Upper lobe of left lung (tissue), 6 donors: ENCODE measurements around the gene YWHAQ. TPM values are rescaled to one million over a fixed set of nuclear protein-coding genes. Genes with fewer than 3 reads are reported as not detected.

Experiments used
- ATAC-seq, 2 donors: fragments of 200-7000 bp; cut with Tn5 transposase; one replicate each; pipeline ENCODE4 v1.9.1; 2022; ENCODE audit warnings: mild to moderate bottlenecking in 2 of 2, moderate library complexity in 2 of 2; ENCODE audit not compliant: low FRiP score in 2 of 2
- DNase-seq, 2 donors: peaks; one replicate each; pipeline ENCODE4 v3.0.0-alpha.2; 2019 to 2020
- H3K27ac ChIP-seq, 4 donors: fragments of 200-600 bp; sonication (generic); one replicate each; pipeline ENCODE4 v1.5.1; 2016 to 2019
- H3K27me3 ChIP-seq, 4 donors: fragments of 200-600 bp; sonication (generic); one replicate each; pipeline ENCODE4 v1.5.1; 2017 to 2019
- H3K36me3 ChIP-seq, 4 donors: fragments of 200-600 bp; sonication (generic); one replicate each; pipeline ENCODE4 v1.5.1; 2016 to 2019
- H3K4me1 ChIP-seq, 4 donors: fragments of 200-600 bp; sonication (generic); one replicate each; pipeline ENCODE4 v1.5.1; 2018 to 2019
- H3K4me3 ChIP-seq, 4 donors: fragments of 200-600 bp; sonication (generic); one replicate each; pipeline ENCODE4 v1.5.1; 2017 to 2019; ENCODE audit warnings: mild to moderate bottlenecking in 2 of 4, moderate library complexity in 1 of 4
- H3K9me3 ChIP-seq, 4 donors: fragments of 200-600 bp; sonication (generic); one replicate each; pipeline ENCODE4 v1.5.1; 2018 to 2019
- CTCF ChIP-seq, 6 experiments: fragments of 450-650 bp in 4 of 6; fragments of 200-600 bp in 2 of 6; sonication (generic) in 2 of 6; IDR thresholded peaks; one replicate each; pipeline ENCODE4 v1.5.1; 2016 to 2019; ENCODE audit warnings: antibody characterized with exemption in 6 of 6
- EP300 ChIP-seq, 4 donors: sonication (generic); formaldehyde crosslinking; IDR thresholded peaks; one replicate each; pipeline ENCODE4 v1.5.1; 2017; ENCODE audit warnings: antibody characterized with exemption in 4 of 4, control low read depth in 2 of 4
- POLR2A ChIP-seq, 4 donors: fragments of 450-650 bp; IDR thresholded peaks; one replicate each; pipeline ENCODE4 v1.5.1; 2016 to 2017; ENCODE audit warnings: antibody characterized with exemption in 4 of 4, mild to moderate bottlenecking in 2 of 4
- POLR2AphosphoS5 ChIP-seq, 2 donors: sonication (generic); formaldehyde crosslinking; IDR thresholded peaks; one replicate each; pipeline ENCODE4 v1.5.1; 2017; ENCODE audit warnings: antibody characterized with exemption in 2 of 2
- WGBS, 2 donors: methylation state at CpG; one replicate each; pipeline ENCODE4 v1.1.5; 2017 to 2018; 5-methylcytosine and 5-hydroxymethylcytosine counted together
- total RNA-seq, 6 donors: library from RNA; depleted of rRNA in 4 of 6; stranded (reverse); fragments of >200 nt in 4 of 6; gene quantifications; one replicate each; pipeline versions ENCODE4 v1.1.0 to v1.2.1, GENCODE V29; 2016 to 2021
- donor health status: DM: no; HTN: no; CAD: no; lungs with moderate emphysema.
- donor health status: DM: no; HTN: yes; CAD: no; lungs with severe emphysema.

The YWHAQ gene
- total RNA-seq, 6 donors from 2014 or later, result 67.1 to 223 (median 176) TPM

GRCh38 chr2:9654452-9655100 is 23.8 kb upstream of the YWHAQ start:
- Histone ChIP-seq H3K36me3 (no peaks in the 10 kb centered on the region), H3K4me3 (no peak overlapping the region), H3K9me3 (no peaks in the 10 kb centered on the region), H3K4me1 (no peaks in the 10 kb centered on the region), H3K27me3 (no peaks in the 10 kb centered on the region), H3K27ac (no peak overlapping the region)
- TF ChIP-seq POLR2A (IDR thresholded peaks at IDR 0.05) (no peak), EP300 (IDR thresholded peaks at IDR 0.05) (no peak), CTCF (IDR thresholded peaks at IDR 0.05) (no peak), POLR2AphosphoS5 (IDR thresholded peaks at IDR 0.05) (no peak)
- ATAC-seq, result no peak
- 73 to 83% methylated on average over 6 of the region's 6 CpGs for WGBS, 2 donors
- no peak for DNase-seq

- TF ChIP-seq POLR2AphosphoS5 (IDR thresholded peaks at IDR 0.05), result no peak
- TF ChIP-seq EP300 (IDR thresholded peaks at IDR 0.05), result no peak
- no peak for TF ChIP-seq POLR2A (IDR thresholded peaks at IDR 0.05)
- TF ChIP-seq CTCF (IDR thresholded peaks at IDR 0.05), result no peak
- no peaks in the 10 kb centered on the region for H3K27me3 ChIP-seq
- no peaks in the 10 kb centered on the region for H3K36me3 ChIP-seq
- 83 to 87% methylated on average over 10 of the region's 10 CpGs for WGBS, 2 donors
- no peaks in the 10 kb centered on the region for H3K4me1 ChIP-seq
- H3K9me3 ChIP-seq, result no peaks in the 10 kb centered on the region
- ATAC-seq, result no peak
- no peak overlapping the region for H3K4me3 ChIP-seq
- no peak for DNase-seq
- no peak overlapping the region for H3K27ac ChIP-seq
These were observed 22.9 kb upstream of the YWHAQ start for GRCh38 chr2:9653485-9654271.

GRCh38 chr2:9652898-9653479 is 22.2 kb upstream of the YWHAQ start:
- no peaks in the 10 kb centered on the region for H3K4me1 ChIP-seq
- ATAC-seq (no peak), DNase-seq (no peak)
- no peak overlapping the region for H3K27ac ChIP-seq
- no peaks in the 10 kb centered on the region for H3K27me3 ChIP-seq
- WGBS, 2 donors, result 77 to 88% methylated on average over 5 of the region's 5 CpGs
- no peak for TF ChIP-seq POLR2A (IDR thresholded peaks at IDR 0.05)
- no peak for TF ChIP-seq EP300 (IDR thresholded peaks at IDR 0.05)
- no peak for TF ChIP-seq CTCF (IDR thresholded peaks at IDR 0.05)
- no peak for TF ChIP-seq POLR2AphosphoS5 (IDR thresholded peaks at IDR 0.05)
- H3K4me3 ChIP-seq, result no peak overlapping the region
- H3K9me3 ChIP-seq, result no peaks in the 10 kb centered on the region
- no peaks in the 10 kb centered on the region for H3K36me3 ChIP-seq

GRCh38 chr2:9652267-9652666 is 21.5 kb upstream of the YWHAQ start:
- no peak for ATAC-seq
- H3K36me3 ChIP-seq, result no peaks in the 10 kb centered on the region
- 90 to 96% methylated on average over 1 of the region's 1 CpG for WGBS, 2 donors

More at GRCh38 chr2:9652267-9652666, 21.5 kb upstream of the YWHAQ start:
- TF ChIP-seq EP300 (IDR thresholded peaks at IDR 0.05) (no peak), CTCF (IDR thresholded peaks at IDR 0.05) (no peak), POLR2A (IDR thresholded peaks at IDR 0.05) (no peak), POLR2AphosphoS5 (IDR thresholded peaks at IDR 0.05) (no peak)
- no peak overlapping the region for H3K4me3 ChIP-seq
- no peak for DNase-seq
- no peaks in the 10 kb centered on the region for H3K9me3 ChIP-seq
- H3K27me3 ChIP-seq, result no peaks in the 10 kb centered on the region
- no peaks in the 10 kb centered on the region for H3K4me1 ChIP-seq
- H3K27ac ChIP-seq, result no peak overlapping the region
